NCI-H187 treated with DMSO at 0.1 percent for 48 hours (cell line): Measurements from ENCODE around the gene COG2.
"Not testable (repeated sequence)": the region's sequence is repeated elsewhere in the genome, so short reads cannot be mapped to it uniquely, and the experiment has no call there.

Experiments used
- DNase-seq: peaks from one replicate; lab custom pipeline; 2025; lab: John Stamatoyannopoulos, UW

The COG2 gene

DNA sequence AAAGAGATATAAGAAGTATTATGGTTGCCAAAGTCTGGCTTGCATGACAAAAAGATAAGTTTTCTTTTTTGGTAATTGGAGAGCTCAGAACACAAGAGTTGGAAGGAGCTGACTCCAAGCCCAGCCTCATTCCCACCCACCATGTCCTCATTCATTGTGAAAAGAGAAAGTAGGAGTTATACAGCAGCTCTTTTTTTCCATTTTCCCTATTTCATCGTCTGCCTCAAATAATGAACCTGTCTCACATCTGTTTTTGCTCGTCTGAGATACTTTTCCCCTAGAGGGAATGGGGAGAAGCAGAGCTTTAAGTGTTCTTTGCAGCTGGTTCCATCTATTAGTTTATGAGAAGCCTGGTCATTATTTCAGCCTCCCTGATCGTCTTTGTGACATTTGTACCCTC lies 36.9 kb downstream of the COG2 start:
- no peak for DNase-seq

GRCh38 chr1:230679825-230680224 lies 37.5 kb downstream of the COG2 start:
- no peak for DNase-seq

DNA sequence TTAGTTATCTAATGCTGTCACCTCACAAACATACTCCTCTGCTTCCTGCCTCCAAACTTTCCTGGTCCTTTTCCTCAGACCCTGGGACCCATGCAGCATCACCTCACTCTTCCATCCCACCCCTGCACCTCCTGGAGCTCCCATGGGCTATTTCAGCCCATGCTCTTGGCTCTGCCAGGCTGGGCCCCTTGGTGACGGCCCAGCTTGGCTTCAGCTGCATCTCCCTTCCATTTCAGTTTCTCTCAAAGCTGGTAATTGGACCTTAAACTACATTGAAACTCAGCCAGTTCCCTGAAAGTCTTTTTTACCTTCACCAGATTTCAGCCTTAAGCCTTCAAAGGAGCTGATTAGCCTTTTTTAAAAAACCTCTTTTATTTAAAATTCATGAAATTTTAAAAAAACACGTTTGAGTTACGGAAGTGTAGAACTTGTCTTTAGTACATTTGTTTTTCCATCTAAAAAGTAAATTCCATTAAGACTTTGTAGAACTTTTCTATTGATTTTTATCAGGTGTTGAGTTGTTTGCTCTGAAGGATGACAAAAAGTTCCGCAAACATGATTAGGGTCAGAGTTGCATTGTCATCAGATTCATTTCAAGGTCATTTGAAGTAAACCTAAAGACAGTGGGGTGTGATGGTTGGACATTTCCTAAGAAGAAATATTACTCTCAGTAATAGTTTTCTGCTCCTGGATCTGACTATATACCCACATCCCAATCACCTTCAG lies 38.2 kb downstream of the COG2 start:
- no peak for DNase-seq

GRCh38 chr1:230681599-230681998 lies 39.3 kb downstream of the COG2 start:
- DNase-seq: no peak

GRCh38 chr1:230682274-230682673 lies 40.0 kb downstream of the COG2 start:
- DNase-seq: no peak

DNA sequence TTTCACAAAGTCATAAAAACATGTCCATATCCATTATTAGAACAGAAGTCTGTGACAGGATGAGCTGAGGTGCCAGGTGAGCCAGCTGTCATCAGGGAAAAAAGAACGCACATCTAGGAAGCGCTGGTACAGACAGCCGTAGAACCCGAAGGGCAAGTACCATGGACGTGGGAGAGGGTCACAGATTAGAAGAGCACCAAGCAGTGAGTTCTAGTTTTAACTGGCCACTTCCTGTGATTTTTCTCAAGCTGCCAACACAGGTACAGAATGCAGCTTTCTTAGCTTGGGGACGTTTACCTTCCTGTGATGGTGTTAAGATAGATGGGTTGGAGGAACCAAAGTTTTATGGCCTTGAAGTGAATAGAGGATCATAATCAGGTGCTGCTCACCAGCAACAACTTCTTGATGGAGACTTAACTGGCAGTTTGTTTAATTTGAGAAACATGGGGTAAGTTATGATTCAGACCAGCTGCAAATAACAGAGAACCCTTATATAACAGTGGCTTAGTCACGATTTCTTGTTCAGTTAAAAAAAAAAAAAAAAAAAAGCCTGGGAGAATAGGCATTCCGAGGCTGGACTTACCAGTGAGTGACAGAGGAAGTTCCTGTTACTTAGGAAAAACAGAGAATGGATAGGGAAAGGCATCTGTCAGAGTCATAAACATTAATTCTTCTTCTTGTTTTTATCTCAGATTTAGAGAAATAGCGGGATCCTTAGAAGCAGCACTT lies 40.8 kb downstream of the COG2 start:
- no peak for DNase-seq

DNA sequence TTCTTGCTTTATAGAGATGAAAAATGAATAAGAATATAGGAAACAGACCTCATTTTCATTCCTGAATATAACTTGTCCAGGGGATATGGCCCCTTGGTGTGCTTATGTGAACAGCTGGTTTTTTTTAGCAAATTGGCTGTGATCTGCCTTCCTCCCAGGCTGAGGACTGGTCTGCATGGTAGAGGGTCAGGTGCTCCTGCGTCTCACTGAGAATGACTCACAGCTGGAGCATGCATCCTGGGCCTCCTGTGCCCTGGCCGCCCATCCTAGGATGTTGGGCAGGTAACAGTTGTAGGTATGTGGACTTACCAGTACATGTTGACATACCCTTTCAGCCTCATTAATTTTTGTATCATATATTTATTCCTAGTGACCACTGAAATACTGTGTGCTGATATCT lies 41.9 kb downstream of the COG2 start:
- no peak for DNase-seq

- DNase-seq: no peak
Observed at GRCh38 chr1:230684998-230685397, 42.7 kb downstream of the COG2 start.

DNA sequence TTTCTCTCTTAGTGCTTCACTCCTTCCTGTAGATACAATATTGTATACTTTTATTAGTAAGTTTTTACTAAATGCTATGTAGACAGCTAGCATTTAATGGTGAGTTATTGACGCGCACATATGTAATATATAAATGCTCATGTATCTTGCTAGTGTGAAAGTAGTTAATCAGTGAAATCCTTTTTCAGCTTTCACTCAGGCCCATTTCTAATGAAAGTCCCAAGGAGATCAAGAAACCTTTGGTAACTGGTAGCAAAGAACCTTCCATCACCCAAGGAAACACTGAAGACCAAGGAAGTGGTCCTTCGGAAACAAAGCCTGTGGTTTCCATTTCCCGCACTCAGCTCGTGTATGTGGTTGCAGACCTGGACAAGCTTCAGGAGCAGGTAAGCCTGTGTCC lies 44.5 kb downstream of the COG2 start:
- DNase-seq: no peak

DNA sequence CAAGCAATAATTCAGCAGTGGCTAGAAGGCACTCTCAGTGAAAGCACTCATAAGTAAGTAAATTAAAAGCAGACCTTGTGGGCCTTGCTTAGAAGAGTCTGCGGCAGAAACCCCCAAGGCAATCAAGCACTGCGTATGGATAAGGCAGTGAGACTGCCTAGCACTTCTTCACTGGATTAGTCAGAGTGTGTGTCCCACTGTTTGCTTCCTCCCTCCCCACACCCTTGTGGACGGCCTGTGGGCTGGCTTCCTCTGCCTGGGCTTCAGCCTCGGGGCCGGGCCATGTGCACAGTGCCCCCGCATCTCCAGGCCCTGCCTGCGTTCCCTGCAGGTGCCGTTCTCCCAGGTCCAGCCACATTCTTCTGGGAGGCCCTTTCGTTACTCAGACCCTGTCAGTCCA lies 47.8 kb downstream of the COG2 start:
- no peak for DNase-seq

- DNase-seq: no peak
Observed at GRCh38 chr1:230691615-230692014, 49.3 kb downstream of the COG2 start.

GRCh38 chr1:230693221-230693620 lies 50.9 kb downstream of the COG2 start:
- no peak for DNase-seq

- no peak for DNase-seq
Observed at GRCh38 chr1:230693777-230694176, 51.5 kb downstream of the COG2 start.

- DNase-seq: no peak
Observed at GRCh38 chr1:230694464-230694863, 52.2 kb downstream of the COG2 start.

- no peak for DNase-seq
Observed at GRCh38 chr1:230694991-230695390, 52.7 kb downstream of the COG2 start.

DNA sequence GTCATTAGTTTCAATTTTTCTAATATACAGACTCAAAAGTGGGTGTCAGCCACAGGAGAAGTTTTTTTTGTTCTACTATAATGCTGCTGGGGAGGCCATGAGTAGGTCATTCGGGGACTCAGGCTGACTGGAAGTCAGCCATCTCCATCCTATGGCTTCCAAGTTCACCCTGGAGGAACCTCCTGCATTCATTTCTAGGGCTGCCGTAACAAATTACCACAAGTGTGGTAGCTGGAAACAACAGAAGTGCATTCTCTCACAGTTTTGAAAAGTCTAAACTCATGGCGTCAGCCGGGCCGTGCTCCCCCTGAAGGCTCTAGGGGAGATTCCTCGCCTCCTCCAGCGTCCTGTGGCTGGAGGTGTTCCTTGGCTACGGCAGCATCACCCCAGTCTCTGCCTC lies 53.9 kb downstream of the COG2 start:
- no peak for DNase-seq

- no peak for DNase-seq
Observed at GRCh38 chr1:230696722-230697437, 54.6 kb downstream of the COG2 start.

GRCh38 chr1:230698130-230698529 lies 55.8 kb downstream of the COG2 start:
- DNase-seq: no peak

- DNase-seq: not testable (repeated sequence)
Observed at GRCh38 chr1:230698964-230699363, 56.7 kb downstream of the COG2 start.

- DNase-seq: no peak
Observed at GRCh38 chr1:230699716-230700115, 57.4 kb downstream of the COG2 start.

DNA sequence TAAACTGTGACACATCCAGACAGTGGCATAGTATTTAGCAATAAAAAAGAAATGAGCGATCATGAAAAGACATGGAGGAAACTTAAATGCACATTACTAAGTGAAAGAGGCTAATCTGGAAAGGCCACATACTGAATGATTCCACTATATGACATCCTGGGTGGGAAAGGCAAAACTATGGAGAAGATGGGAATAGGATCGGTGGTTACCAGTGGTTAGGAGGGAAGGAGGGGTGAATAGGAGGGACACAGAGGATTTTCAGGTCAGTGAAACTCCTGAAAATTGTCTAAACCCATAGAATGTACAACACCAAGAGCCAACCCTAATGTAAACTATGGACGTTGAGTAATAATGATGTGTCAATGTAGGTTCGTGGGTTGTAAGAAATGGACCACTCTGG lies 57.9 kb downstream of the COG2 start:
- no peak for DNase-seq

DNA sequence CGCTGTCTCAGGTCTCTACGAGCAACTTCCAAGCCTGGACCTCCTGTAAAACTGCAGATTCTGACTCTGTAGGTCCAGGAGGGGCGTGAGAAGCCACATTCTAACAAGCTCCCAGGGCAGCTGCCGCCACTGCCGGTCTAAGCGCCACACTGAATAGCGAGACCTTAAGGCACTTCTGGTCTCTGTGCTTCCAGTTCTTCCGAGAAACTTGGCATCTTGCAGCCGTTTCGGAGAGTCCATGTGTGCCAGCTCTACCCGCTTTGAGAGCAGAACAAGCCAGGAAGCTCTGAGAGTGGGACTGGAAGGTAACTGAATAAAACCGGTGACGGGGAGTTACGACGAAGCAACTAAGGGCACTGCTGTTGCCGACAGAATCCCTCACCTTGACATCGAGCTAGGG lies 59.2 kb downstream of the COG2 start:
- no peak for DNase-seq
